ENCODE data around the gene LSP1.

The LSP1 gene

GRCh38 chr11:1928891-1929541 lies 76.1 kb downstream of the LSP1 start:
- DNase-seq (ENCODE audit: low read depth) = no peak

DNA sequence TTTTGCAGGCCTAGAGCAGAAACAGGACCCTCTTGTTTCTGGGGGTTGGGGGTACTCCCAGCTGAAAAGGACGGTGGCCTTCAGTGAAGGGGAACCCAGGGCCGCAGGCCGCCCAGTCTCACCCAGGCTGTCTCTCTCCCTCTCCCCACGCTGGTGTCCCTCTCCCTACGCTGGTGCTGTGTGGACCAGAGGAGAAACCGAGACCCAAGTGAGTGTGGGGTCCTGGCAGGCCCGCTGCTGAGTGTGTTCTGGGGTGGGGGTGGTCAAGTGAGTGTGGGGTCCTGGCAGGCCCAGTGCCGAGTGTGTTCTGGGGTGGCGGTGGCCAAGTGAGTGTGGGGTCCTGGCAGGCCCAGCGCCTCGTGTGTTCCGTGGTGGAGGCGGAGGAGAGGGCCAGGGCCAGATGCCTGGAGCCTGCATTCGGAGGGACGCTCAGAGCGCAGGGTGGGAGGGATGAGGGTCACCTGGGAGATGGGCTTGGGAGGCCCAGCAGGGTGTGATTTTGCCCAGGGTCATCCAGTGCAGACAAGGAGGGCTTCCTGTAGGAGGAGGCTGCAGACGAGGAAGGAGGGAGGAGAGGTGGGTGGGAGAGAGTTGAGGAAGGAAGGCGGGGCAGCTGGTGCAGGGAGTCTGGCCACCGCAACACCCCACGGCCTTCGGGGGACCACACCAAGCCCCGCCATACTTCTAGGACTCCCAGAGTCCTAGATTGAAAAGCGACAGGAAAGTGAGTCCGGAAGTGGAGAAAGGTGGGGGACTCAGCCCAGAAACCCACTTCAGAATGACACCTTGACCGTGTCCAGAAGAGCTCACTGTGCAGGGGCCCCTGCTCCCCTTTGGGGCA lies 77.0 kb downstream of the LSP1 start:
- DNase-seq (ENCODE audit: low read depth) = no peak

DNA sequence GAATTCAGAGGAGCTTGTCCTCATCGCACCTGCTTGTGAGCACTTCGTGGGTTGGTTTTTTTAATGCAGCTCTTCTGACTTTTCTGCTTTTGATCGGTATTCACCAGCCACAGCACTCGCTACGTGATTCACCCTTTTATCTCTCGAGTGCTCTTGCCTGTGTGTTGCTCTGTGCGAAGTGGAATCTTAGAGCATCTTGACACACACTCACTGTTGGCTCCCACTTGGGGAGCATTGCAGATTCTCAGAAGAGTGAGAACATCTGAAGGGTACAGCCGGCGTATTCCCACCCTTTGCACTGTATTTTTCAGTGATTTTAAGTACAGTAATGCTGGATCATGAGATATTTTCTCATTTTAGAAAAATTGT lies 77.6 kb downstream of the LSP1 start:
- DNase-seq (ENCODE audit: low read depth) = no peak

DNA sequence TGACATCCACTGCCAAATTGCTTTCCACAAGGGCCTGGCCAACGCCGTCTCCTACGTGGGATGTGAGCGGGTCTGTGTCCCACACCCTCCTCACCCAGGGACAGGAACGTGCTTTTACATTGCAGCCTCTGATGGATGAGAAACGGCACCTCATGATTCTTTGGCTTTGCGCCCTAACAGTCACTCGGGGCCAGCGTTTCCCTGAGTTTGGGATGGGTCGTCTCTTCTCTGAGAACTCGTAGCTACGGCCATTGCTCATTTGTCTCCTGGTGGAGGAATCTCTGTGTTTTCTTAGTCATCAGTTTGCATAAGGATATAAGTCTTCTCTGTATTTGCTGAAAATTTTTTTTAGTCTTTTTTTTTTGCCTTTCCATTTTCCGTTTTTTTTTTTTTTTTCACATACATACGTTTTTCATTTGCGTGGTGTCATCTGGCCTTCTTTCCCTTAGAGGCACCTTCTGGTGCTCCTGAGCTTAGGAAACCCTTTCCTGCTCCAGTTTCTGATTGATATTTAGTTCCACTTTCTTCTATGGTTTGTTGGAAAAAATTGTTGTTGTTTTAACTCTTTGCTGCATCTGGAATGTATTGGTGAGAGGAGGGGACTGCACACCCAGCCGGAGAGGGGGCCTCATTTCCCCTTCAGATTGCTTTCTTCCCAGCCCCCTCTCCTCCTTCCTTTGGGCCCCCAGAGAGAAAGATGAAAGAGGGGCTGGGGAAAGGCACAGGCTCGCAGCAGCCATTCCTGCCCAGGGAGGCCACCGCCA lies 78.6 kb downstream of the LSP1 start:
- DNase-seq (ENCODE audit: low read depth) = no peak

DNA sequence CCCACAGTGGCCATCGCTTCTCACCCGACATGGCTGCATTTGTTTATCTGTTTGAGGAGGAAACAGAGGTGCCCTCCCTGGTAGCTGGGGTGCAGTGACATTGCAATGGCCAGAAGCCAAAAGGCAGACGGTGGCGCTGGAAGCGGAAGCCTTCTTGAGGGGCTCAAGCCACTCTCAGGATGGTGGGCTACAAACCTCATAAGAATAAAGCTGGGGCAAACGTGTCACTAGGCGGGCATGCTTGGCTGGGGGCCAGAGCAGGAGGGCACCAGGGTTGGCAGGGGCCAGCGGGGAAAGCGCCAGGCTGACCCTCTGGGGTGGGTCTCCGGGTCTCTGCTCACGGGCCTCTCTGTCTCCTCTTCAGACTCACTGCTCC lies 79.2 kb downstream of the LSP1 start:
- no peak for DNase-seq (ENCODE audit: low read depth)

DNA sequence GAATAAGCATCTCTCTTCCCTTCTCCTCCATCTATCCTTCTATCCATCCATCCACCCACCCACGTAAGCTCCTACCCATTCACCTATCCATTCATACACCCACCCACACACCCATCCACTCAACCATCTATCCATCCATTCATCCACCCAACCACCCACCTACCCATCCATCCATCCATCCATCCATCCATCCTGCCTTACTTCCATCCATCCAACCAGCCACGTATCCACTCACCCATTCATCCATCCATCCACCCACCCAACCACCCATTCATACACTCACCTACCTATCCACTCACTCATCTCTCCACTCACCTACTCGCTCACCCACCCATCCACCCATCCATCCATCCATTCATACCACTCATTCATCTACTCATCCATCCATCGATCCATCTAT lies 79.8 kb downstream of the LSP1 start:
- DNase-seq (ENCODE audit: low read depth) = no peak

GRCh38 chr11:1933416-1934334 lies 80.8 kb downstream of the LSP1 start:
- DNase-seq (ENCODE audit: low read depth) = no peak

DNA sequence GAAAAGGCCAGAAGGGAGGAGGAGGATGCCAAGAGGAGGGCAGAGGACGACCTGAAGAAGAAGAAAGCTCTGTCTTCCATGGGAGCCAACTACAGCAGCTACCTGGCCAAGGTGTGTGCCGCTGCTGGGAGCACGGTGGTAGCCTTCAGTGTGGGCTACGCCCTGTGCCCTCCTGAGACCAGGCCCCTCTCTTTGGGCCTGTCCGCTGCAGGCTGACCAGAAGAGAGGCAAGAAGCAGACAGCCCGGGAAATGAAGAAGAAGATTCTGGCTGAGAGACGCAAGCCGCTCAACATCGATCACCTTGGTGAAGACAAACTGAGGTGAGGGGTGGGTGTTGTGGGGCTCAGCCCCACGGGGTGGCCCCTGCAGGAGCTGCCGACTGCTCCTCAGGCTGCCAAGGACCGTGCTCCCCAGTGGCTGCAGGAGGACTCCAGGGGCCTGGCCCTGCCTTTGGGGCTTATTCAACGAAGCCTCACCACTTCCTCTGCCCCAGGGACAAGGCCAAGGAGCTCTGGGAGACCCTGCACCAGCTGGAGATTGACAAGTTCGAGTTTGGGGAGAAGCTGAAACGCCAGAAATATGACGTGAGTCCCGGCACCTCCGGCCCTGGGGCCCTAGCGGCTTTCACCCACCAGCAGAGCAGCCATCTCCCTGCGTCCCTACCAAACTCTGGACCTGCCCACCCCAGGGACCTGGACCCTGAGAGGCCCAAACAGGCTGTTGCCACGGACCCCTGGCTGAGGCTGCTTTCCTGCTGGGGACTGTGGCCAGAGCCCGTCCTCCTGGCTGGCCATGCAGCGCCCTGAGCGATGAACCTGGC lies 81.7 kb downstream of the LSP1 start:
- no peak for DNase-seq (ENCODE audit: low read depth)

DNA sequence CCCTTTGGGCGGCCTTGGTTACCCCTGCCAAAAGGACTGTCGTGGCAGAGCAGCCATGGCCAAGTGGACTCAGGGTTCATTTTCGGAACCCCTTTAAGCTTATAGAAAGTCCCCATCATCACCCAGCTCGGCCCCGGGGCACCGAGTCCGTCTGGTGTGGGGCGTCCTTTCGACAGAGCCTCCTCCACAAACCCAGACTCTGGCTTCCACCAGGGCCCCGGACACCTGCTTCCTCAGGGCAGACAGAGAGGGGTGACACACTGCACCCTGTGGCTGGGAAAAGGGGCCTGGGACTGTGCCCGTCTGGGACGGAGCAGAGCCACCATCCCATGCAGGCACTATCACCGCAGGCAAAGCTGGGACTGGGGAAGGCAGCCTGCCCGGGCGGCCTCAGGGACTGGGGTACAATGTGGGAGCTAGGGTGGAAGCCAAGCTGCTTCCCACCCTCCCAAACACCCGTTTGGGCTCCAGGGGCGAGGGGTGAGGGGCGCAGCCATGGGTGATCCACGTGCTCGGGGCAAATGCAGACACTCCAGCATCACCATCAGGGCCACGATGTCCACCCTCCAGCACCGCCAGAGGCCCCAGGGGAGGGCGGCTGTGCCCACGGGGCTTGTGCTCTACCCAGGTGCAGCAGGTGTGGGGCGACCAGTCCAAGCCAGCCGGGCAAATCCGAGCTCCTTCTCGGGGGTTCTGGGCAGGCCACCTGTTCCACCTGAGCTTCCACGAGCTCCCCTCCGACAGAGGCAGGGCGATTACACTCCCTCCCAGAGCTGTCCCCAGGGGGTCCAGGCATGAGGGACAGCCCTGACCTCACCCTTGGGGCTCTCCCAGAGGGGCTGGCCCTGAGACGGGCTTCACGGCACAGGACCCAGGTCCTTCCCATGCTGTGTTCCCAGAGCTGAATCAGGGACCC lies 82.5 kb downstream of the LSP1 start:
- DNase-seq (ENCODE audit: low read depth) = no peak

GRCh38 chr11:1936072-1936780 lies 83.3 kb downstream of the LSP1 start:
- DNase-seq (ENCODE audit: low read depth) = no peak

DNA sequence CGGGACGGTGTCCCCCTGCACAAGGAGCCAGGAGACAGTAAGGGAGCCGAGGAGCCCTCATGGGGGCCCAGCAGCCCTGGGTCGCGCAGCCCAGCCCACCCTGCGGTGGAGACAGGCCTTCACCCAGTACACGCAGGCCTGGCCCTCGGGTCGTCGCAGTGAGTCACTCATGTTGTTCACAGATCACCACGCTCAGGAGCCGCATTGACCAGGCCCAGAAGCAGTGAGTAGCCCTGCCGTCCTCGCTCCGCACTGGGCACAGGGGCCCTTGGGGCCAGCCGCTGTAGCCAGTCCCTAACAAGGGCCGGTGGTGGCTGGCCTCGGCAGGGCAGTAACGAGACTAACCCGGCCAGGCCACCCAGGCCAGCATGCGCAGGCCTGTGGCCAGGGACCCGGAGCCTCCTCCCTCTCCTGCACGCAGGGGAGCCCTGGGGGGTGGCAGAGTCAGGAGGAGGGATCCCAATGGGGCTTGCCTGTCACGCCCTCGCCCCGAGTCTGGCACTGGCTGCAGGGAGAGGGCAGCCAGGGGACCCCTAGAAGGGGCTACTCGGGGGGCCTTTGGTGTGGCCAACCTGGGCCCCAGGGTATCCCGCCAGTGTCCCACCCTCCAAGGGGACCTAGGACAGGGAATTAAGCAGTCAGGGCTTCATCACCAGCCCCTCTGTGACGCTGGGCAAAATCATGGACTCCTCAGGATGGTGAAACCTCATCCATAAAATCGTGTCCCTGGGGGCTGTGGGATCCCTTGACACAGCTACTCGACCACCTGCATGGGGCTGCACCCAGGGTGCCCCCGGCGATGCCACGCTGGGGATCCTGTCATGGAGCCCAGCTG lies 84.1 kb downstream of the LSP1 start:
- no peak for DNase-seq (ENCODE audit: low read depth)

DNA sequence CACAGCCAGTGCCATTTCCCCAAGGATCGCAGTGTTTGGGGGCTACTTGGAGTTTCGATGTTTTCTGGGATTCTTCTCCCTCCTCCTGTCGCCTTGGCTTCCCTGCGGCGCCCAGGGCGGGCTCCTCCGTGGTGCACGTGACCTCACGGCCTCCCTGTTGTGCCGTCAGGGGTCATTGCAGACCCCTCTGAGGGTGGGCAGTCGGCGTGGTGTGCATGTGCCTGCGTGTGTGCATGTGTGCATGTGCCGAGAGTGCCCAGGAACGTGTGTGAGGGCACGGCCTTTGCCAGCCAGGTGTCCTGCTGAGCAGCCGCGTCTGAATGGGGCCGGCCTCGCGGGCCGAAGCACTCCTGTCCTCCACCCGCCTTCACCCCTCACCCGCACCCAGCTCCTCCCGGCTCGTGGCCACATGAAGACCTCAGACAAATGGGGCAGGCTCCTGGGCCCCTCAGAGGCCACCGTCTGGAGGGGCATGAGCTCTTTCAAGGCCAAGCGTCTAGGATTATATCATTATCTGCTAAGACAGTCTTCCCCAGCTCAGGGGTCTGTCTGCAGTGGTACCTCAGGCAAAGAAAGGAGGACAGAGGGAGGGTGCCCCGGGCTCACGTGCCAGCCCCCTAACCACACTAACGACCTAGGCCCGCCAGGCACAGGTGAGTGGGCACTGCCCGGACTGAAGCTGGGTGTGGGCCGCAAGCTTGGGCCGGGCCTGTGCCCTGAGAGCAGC lies 84.9 kb downstream of the LSP1 start:
- DNase-seq (ENCODE audit: low read depth) = no peak

GRCh38 chr11:1938343-1939005 lies 85.6 kb downstream of the LSP1 start:
- no peak for DNase-seq (ENCODE audit: low read depth)

DNA sequence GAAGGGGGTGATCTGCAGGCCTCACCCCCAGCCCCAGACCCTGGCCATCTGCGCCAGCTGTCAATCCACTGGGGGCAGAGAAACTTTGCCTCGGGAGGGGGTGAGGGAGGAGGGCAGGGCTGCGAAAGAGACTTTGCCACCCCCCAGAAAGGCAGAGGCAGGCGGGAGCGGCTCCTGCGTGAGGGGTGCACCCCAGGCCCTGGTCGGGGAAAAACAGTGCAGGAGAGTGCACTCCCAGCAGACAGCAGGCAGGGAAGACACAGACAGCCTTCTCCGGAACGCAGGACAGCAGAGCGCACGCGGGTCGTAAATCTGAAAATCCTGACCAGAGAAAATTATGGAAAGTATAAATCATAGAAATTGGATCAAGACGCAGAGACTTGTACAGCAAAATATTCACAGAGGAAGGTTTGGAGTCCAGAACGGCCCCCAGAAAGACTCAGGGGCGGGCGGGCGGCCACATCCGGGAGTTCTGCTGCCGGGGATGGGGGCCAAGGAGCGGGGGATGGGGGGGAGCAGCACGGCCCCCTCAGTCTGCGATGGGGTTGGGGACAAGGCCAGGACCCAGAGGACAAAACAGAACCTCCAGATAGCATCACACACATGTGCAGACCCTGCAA lies 86.2 kb downstream of the LSP1 start:
- DNase-seq (ENCODE audit: low read depth) = no peak

DNA sequence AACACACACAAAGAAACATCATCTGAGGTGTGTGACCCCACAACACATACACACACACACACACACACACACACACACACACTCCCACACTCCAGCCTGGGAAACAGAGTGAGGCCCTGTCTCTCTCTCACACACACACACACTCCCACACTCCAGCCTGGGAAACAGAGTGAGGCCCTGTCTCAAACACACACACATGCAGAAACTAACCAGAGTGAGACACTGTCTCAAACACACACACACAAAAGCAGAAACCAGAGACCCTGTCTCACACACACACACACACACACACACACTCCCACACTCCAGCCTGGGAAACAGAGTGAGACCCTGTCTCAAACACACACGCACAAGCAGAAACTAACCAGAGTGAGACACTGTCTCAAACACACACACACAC lies 86.9 kb downstream of the LSP1 start:
- peak; percentile 59 for DNase-seq (ENCODE audit: low read depth)
